Activated T-cell treated with anti-CD3 and anti-CD28 coated beads, Interleukin-2, amount 50 U/mL, for 24 hours (primary cell): ENCODE measurements around the gene CARMIL1.
"Not testable (repeated sequence)": the region's sequence is repeated elsewhere in the genome, so short reads cannot be mapped to it uniquely, and the experiment has no call there.

Experiments used
- DNase-seq: peaks from one replicate; pipeline ENCODE4 v3.0.0-alpha.2; 2020
- H3K27ac Mint-ChIP-seq: 2 replicates; pipeline ENCODE4 v1.8.0; 2020; ENCODE audit warnings: mild to moderate bottlenecking, mixed read lengths
- H3K27me3 Mint-ChIP-seq: 2 replicates; pipeline ENCODE4 v1.8.0; 2020; ENCODE audit warnings: mixed read lengths
- H3K36me3 Mint-ChIP-seq: 2 replicates; pipeline ENCODE4 v1.8.0; 2020; ENCODE audit warnings: low read depth, mixed read lengths
- H3K4me1 Mint-ChIP-seq: 2 replicates; pipeline ENCODE4 v1.8.0; 2020; ENCODE audit warnings: low read depth, mixed read lengths
- H3K4me3 Mint-ChIP-seq: 2 replicates; pipeline ENCODE4 v1.8.0; 2020; ENCODE audit warnings: mild to moderate bottlenecking, moderate library complexity, mixed read lengths
- H3K9me3 Mint-ChIP-seq: 2 replicates; pipeline ENCODE4 v1.8.0; 2020; ENCODE audit warnings: mixed read lengths

Gene CARMIL1

DNA sequence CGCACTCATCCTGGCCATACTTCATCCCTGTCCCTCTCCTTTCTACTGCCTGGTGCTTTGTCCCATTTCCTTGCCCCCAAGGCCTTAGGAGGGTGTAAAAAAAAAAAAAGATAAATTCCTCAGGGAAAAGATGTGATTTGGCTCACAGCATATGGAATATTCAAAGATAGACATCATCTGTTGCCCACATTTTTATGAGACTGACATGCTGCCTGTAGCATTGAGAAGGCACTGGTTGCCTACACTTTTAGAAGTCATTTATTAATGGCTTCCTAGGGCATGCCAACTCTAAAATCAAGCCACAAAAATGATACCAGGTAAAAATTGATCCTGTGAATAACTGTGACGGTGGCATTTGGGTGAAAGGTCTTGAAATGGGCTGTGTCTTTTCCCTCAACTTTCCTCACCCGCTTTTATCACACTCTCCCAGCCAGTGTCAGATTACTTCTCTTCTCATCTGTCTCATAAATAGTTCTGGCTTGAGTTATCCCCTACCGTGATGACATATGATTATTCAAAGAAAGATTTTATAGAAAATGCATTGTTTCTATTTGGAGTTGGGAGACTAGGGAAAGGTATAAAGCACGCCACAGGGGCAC, 139.4 kb downstream of the CARMIL1 start:
- Mint-ChIP-seq H3K4me3 (no peak overlapping the region), H3K36me3 (no peaks in the 10 kb centered on the region), H3K4me1 (peaks cover 19% of the 10 kb centered on the region), H3K9me3 (no peaks in the 10 kb centered on the region), H3K27ac (no peak overlapping the region), H3K27me3 (no peaks in the 10 kb centered on the region)
- DNase-seq = no peak

DNA sequence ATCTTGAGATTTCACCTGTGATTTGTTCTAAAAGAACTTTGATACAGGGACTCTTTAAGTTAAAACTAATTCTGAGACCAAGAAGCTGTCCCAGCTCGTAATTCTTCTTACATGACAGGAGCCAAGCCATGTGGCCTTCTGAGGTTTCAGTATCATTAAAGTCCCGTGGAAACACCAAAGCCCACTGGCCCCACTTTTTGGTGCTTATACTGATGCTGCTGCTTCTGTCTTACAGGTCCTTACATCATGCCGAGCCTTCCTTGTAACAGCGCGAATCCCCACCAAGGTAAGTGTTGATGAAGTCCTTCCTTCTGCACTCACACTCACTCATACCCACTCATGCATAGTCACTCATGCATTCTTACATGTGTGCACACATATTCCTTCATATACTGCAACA, 140.7 kb downstream of the CARMIL1 start:
- Mint-ChIP-seq H3K36me3 (no peaks in the 10 kb centered on the region), H3K9me3 (no peaks in the 10 kb centered on the region), H3K4me1 (peaks cover 6% of the 10 kb centered on the region), H3K27me3 (no peaks in the 10 kb centered on the region), H3K4me3 (no peak overlapping the region), H3K27ac (no peak overlapping the region)
- no peak for DNase-seq

DNA sequence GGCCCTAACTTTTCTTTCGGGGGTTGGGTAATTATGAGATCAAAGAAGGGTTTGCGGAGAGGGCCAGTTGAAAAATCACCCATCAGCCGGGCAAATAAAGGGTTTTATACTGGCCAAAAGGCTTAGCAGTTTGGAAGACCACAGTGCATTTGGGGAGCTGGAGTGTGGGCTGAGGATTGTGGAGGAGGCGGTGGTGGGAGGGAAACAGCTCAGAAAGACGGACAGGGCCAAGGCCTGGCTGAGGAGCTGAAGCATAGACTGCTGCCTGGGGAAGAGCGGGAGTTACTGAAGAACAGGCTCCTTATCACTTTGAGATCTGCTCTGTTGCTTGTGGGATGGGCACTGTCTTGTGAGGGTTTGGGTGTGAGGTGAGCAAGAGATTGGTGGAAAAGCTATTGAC, 144.2 kb downstream of the CARMIL1 start:
- no peak overlapping the region for H3K27ac Mint-ChIP-seq
- H3K36me3 Mint-ChIP-seq = no peaks in the 10 kb centered on the region
- no peaks in the 10 kb centered on the region for H3K9me3 Mint-ChIP-seq
- no peak for DNase-seq
- no peaks in the 10 kb centered on the region for H3K27me3 Mint-ChIP-seq
- H3K4me1 Mint-ChIP-seq = peaks cover 4% of the 10 kb centered on the region
- no peak overlapping the region for H3K4me3 Mint-ChIP-seq

DNA sequence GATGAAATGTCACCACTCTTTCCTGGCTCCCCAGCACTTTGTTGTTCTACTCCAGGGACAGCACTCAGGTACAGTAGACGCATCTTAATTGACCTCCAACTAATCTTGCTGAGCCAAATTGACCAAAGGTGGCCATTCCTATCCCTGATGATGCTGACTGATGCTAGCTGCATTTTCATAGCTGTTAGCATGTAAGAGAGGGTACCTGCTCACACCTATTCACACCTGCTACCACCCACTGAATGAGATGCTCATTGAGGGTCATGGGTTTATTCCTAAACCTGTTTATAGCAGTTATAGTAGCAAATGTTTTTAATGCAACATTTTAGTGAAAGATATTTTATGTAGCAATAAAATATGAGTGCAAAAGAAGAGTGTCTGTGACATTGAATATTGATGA, 145.1 kb downstream of the CARMIL1 start:
- Mint-ChIP-seq H3K4me1 (peaks cover 4% of the 10 kb centered on the region), H3K36me3 (no peaks in the 10 kb centered on the region), H3K27ac (no peak overlapping the region), H3K9me3 (no peaks in the 10 kb centered on the region), H3K4me3 (no peak overlapping the region), H3K27me3 (no peaks in the 10 kb centered on the region)
- no peak for DNase-seq

DNA sequence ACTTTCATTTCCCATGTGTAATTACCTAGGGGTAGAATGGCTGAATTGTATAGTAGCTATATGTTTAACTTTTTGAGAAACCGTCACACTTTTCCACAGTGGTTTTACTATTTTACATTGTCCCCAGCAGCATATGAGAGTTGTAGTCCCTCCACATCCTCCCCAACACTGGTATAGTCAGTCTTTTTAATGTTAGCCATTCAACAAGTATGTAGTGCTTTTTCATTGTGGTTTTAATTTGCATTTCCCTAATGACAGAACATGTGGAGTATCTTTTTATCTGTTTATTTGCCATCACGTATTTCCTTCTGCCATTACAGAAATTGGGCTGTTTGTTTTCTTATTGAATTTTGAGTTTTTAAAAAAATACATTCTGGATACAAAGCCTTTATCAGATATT, 148.4 kb downstream of the CARMIL1 start:
- Mint-ChIP-seq H3K9me3 (no peaks in the 10 kb centered on the region), H3K36me3 (no peaks in the 10 kb centered on the region), H3K27me3 (no peaks in the 10 kb centered on the region), H3K4me1 (peaks cover 4% of the 10 kb centered on the region), H3K4me3 (no peak overlapping the region), H3K27ac (no peak overlapping the region)
- no peak for DNase-seq

DNA sequence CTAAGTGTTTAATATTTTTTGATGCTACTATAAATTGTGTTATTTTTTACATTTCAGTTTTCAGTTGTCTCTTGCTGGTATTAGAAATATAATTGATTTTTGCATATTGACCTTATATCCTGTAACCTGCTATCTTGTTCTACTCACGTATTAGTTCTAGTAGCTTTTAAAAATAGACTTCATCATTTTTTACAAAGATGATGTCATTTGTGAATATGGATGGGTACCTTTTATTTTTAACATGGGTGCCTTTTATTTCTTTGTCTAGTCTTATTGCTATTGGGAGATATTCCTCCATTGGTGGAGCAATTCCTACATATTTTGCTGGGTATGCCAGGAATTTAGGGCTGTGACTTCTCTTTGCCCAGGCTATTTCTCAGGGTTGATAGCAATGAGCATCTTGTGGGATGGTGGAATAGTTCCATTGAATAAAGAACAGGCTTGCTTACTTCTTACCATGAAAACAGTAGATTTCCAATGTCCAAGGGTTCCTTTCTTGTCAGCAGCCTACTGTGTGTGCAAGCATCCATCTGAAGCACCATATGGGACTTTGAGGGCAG, 149.7 kb downstream of the CARMIL1 start:
- H3K27me3 Mint-ChIP-seq = no peaks in the 10 kb centered on the region
- H3K4me3 Mint-ChIP-seq = no peak overlapping the region
- peaks cover 4% of the 10 kb centered on the region for H3K4me1 Mint-ChIP-seq
- H3K27ac Mint-ChIP-seq = no peak overlapping the region
- no peaks in the 10 kb centered on the region for H3K36me3 Mint-ChIP-seq
- no peak for DNase-seq
- H3K9me3 Mint-ChIP-seq = no peaks in the 10 kb centered on the region

DNA sequence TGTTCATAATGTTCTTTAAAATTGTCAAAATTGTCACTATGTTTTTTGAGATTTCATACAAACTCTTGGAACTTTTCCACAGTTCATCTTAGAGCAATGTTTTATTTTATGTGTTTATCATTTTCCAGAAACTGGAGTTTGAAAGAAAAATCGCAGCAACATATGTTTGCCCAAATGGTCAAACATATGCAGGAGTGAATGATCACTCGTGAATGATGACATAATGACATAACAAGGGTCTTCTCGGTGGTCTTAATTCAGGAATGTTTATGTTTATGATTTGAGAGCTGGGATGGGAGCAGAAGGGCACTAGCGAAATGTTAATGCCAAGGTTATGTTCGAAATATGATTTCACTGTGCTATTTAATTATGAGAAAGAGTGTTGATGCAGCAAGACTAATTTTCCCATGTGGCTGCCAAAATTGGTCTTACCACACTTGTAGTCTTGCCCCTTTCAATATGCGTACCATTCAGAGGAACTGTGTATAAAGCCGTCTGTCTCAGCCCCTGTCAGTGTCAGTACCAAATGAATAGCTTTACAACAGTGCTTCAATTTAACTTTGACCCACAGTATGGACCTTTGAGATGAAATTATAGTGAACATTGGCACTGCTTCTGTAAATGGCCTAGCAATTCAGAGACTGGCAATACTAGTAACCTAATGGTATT, 152.3 kb downstream of the CARMIL1 start:
- peaks cover 4% of the 10 kb centered on the region for H3K4me1 Mint-ChIP-seq
- no peaks in the 10 kb centered on the region for H3K36me3 Mint-ChIP-seq
- no peaks in the 10 kb centered on the region for H3K27me3 Mint-ChIP-seq
- H3K27ac Mint-ChIP-seq = no peak overlapping the region
- H3K9me3 Mint-ChIP-seq = no peaks in the 10 kb centered on the region
- no peak for DNase-seq
- no peak overlapping the region for H3K4me3 Mint-ChIP-seq

DNA sequence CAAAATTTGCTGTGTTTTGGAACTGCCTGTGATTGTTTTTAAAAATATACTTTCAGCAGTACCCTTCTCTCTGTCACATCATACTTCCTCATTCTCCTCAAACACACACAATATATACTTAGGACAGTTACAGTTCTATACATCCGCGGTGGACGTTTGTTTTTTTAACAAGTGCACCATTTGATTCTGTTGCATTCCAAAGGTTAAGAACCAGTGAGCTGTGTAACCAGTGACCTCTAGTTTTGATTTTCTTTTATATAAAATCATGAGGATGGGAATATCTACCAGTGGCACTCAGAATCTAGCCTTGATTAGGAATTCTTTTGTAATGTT, 152.8 kb downstream of the CARMIL1 start:
- Mint-ChIP-seq H3K4me1 (peaks cover 4% of the 10 kb centered on the region), H3K4me3 (no peak overlapping the region), H3K27me3 (no peaks in the 10 kb centered on the region), H3K36me3 (no peaks in the 10 kb centered on the region), H3K27ac (no peak overlapping the region), H3K9me3 (no peaks in the 10 kb centered on the region)
- no peak for DNase-seq

DNA sequence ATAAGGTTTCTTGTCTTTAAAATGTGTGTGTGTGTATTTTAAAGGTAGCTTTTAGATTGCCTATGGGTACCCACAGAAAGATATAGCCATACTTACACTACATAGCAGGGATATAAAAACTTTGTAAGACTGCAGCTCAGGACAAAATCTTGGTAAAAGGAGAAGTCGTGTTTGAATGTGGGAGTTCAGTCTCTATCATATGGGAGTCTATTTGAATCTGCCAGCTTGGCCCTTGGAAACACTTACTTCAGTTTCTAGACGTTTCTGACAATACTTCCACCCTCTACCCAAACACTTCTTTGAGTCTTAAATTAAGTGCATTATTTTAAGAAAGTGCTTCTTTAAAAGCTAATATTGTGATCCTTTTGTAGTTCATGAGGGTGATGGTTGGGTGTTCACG, 155.7 kb downstream of the CARMIL1 start:
- Mint-ChIP-seq H3K4me1 (peaks cover 4% of the 10 kb centered on the region), H3K27ac (no peak overlapping the region), H3K4me3 (no peak overlapping the region), H3K9me3 (no peaks in the 10 kb centered on the region), H3K36me3 (no peaks in the 10 kb centered on the region), H3K27me3 (no peaks in the 10 kb centered on the region)
- no peak for DNase-seq

DNA sequence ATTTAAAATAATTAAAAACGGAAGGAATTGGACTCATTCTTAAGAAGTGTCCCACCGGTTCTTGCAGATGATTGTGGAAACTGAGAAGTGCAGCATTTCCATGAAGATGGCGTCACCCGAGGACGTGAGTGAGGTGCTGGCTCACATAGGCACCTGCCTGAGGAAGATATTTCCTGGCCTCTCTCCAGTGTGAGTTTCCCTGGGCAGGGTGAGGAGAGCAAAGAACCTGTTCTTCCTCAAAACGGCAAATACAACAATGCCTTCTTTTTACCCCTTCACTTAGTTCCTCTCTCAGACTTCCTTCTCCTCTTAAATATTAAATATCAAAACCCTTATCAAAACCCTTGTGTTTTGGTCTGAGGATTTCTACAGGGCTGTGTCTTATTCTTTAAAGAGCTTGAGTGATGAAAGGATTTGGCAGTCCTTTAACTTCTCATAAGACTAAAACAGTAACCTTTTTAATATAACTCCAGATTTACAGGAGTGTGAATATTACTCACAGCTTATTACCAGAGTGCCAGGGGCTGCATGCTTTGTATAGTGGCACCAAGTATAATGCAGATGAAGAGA, 156.3 kb downstream of the CARMIL1 start:
- Mint-ChIP-seq H3K4me1 (peaks cover 4% of the 10 kb centered on the region), H3K4me3 (no peak overlapping the region), H3K27me3 (no peaks in the 10 kb centered on the region), H3K9me3 (no peaks in the 10 kb centered on the region), H3K36me3 (no peaks in the 10 kb centered on the region), H3K27ac (no peak overlapping the region)
- DNase-seq = no peak

DNA sequence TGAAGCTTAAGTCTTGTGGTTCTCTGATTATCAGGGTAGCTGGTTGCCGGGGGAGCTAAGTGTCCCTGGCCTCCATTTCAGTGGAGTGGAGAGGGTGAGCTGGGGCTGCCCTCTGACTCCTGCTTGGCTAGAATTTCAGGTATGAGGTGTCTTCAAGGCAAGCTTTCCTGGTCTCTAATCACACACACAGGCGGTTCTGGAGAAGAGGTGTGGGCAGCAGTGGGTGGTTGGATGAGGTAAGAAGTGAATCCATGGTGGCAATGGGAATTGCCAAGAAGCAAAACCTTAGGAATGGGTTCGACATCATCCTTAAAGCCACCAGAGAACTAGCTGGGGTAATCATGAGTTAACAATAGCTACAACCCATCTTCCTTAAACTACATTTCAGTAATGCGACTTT, 157.6 kb downstream of the CARMIL1 start:
- no peaks in the 10 kb centered on the region for H3K36me3 Mint-ChIP-seq
- no peak overlapping the region for H3K4me3 Mint-ChIP-seq
- no peak for DNase-seq
- H3K9me3 Mint-ChIP-seq = no peaks in the 10 kb centered on the region
- H3K27me3 Mint-ChIP-seq = no peaks in the 10 kb centered on the region
- H3K4me1 Mint-ChIP-seq = peaks cover 12% of the 10 kb centered on the region
- H3K27ac Mint-ChIP-seq = no peak overlapping the region

DNA sequence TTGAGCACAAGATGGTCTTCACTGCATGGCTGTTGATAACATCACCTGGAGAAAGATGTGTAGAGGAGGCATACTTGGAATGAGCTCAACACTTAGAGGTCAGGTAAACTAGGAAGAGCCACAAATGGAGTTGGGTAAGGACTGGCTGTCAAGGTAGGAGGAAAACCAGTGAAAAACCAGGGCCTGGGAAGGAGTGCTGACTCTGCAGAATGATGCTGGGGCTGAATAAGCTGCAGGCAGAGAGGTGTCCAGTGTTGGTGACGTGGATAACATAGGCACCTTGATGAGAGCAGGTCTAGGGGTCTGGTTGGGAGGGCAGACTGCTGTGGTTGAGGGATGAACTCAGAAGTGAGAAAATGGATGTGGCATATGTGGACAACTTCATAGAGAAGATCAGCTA, 160.2 kb downstream of the CARMIL1 start:
- no peaks in the 10 kb centered on the region for H3K9me3 Mint-ChIP-seq
- H3K27me3 Mint-ChIP-seq = no peaks in the 10 kb centered on the region
- no peaks in the 10 kb centered on the region for H3K36me3 Mint-ChIP-seq
- H3K4me1 Mint-ChIP-seq = peaks cover 21% of the 10 kb centered on the region
- H3K27ac Mint-ChIP-seq = no peak overlapping the region
- no peak for DNase-seq
- no peak overlapping the region for H3K4me3 Mint-ChIP-seq

DNA sequence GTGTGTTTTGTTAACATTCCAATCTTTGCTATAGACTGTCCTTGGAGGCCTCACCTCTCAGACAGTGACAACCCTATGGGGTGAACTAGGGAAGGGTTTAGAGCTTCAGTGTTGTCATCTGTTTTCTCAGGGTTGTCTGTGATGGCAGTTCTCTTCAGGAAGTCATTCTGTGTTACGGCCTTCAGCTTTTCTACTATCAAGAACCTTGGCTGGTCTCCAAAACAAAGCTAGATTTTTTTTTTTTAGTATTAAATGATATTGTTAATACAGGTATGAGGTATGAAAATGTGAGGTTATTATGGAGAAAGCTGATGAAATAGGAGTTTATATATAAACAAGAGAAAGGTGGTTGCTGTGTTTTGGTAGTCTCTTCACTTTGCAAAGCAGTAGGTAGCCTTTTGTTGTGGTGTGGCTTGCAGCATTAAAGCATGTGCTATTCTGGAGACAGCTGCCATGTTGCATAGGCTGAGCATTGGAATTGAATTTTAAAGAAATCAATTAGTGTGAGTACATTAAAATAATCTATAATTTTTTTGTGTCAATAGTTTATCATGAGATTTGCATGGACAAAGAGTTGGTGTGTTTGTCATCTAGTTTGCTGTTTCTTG, 162.6 kb downstream of the CARMIL1 start:
- H3K27ac Mint-ChIP-seq = peak overlapping the region; percentile 82
- H3K4me1 Mint-ChIP-seq = peaks cover 27% of the 10 kb centered on the region
- H3K4me3 Mint-ChIP-seq = no peak overlapping the region
- H3K9me3 Mint-ChIP-seq = peaks cover 7% of the 10 kb centered on the region
- peaks cover 10% of the 10 kb centered on the region for H3K36me3 Mint-ChIP-seq
- no peak for DNase-seq
- no peaks in the 10 kb centered on the region for H3K27me3 Mint-ChIP-seq

DNA sequence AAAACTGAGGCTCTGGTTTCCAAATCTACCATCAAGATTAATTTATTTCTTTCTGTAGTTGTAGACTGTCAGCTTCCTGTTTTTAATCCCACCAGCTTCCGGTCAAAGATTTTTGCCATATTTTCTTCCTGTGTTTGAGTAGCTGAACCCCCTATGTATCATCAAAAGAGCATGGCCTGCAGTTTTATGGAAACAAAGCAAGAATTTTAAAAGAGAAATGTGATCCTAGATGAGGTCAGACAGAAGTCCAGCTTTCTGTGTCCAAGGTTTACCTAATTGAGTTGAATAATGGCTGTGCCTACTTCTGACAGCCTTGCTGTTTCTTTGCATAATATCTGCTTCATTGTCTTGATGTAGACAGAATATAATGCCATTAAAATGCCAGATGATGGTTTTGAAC, 163.7 kb downstream of the CARMIL1 start:
- Mint-ChIP-seq H3K36me3 (peaks cover 10% of the 10 kb centered on the region), H3K27me3 (no peaks in the 10 kb centered on the region), H3K9me3 (peaks cover 7% of the 10 kb centered on the region), H3K27ac (no peak overlapping the region), H3K4me3 (no peak overlapping the region), H3K4me1 (peaks cover 37% of the 10 kb centered on the region)
- DNase-seq = no peak

DNA sequence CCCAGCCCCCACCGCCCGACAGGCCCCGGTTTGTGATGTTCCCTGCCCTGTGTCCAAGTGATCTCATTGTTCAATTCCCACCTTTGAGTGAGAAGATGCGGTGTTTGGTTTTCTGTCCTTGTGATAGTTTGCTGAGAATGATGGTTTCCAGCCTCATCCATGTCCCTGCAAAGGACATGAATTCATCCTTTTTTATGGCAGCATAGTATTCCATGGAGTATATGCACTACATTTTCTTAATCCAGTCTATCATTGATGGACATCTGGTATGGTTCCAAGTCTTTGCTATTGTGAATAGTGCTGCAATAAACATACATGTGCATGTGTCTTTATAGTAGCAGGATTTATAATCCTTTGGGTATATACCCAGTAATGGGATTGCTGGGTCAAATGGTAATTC, 165.3 kb downstream of the CARMIL1 start:
- not testable (repeated sequence) for DNase-seq

More for the DNA sequence above, 165.3 kb downstream of the CARMIL1 start:
- H3K27me3 Mint-ChIP-seq, H3K36me3 Mint-ChIP-seq, H3K4me3 Mint-ChIP-seq, H3K27ac Mint-ChIP-seq, H3K9me3 Mint-ChIP-seq: not testable (repeated sequence)
- peaks cover 39% of the 10 kb centered on the region for H3K4me1 Mint-ChIP-seq
